ENCODE data around the gene DHODH. TPM values are rescaled to one million over a fixed set of nuclear protein-coding genes. Genes with fewer than 3 reads are reported as not detected.

DHODH gene
- total and polyA plus RNA-seq, 7 experiments from 2014 or later: 4.9 to 15.6 (median 13.5) TPM

DNA sequence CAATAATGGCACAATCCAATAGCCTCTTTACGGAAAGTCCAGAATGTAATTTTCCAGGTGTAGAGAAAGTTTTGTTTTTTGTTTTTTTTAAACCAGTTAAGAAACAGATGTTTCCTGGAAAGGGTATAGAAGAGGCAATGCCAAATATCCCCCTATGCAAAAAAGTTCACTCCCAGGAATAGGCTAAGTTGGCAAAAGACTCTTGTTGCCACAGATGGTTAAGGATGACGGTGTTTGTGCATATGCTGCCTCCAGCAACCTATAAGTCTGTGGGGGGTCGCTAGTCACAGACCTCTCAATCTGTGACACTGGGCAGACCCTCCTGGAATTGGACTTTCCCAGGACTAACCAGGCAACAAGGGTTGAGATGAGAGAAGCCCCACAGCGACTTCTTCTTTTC, 24.9 kb downstream of the DHODH start:
- Mint-ChIP-seq H3K4me1 (no peaks in the 10 kb centered on the region), H3K27me3 (no peaks in the 10 kb centered on the region), H3K9me3 (no peaks in the 10 kb centered on the region), H3K27ac (no peak overlapping the region), H3K4me3 (no peak overlapping the region), H3K36me3 (peaks cover 0 to 35% (median 9%) of the 10 kb centered on the region in 5 donors)
- H3K27me3 ChIP-seq (ENCODE audit: control insufficient read depth in 2 of 2, insufficient read depth in 2 of 2, low read length in 2 of 2): no peaks in the 10 kb centered on the region
- DNase-seq (no peak), ATAC-seq (no peak)
- POLR2A ChIA-PET: no interaction called here
- no peak overlapping the region for H3K27ac ChIP-seq (ENCODE audit: low read depth, low read length)
- CTCF ChIA-PET: no interaction called here
- H3K9me3 ChIP-seq (ENCODE audit: control insufficient read depth in 2 of 3, low read length in 3 of 3): no peaks in the 10 kb centered on the region
- intact Hi-C loops (cut with micrococcal nuclease): no loop called here
- no peak overlapping the region for H3K4me3 ChIP-seq (ENCODE audit: low read length)
- H3K4me1 ChIP-seq (ENCODE audit: control insufficient read depth in 2 of 2, insufficient read depth in 2 of 2, low read length in 2 of 2): no peaks in the 10 kb centered on the region
- peaks cover 0 to 1% (median 0%) of the 10 kb centered on the region in 3 experiments for H3K36me3 ChIP-seq (ENCODE audit: control insufficient read depth in 2 of 3, insufficient read depth in 3 of 3, low read length in 3 of 3)

DNA sequence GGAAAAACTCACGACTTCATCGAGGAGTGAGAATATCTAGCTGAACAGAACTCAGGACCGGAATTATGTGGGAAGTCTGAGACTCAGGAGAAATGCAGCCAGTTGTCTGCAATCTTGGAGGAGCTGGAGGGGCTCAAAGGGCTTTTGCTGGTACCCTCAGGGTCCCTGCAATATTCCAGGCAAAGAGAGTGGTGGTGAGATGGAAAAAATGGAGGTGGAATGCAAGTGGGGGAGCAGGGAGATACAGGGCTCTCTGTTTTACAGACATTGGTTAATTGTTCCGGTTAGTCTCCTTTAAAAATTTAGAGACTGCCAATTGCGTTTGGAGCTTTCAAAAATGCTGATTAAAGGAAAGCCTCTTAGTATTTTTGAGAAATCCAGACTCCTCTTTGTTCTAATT, 27.6 kb downstream of the DHODH start:
- peaks cover 0 to 44% (median 13%) of the 10 kb centered on the region in 5 donors for H3K36me3 Mint-ChIP-seq
- H3K27me3 Mint-ChIP-seq: no peaks in the 10 kb centered on the region
- no peaks in the 10 kb centered on the region for H3K4me1 Mint-ChIP-seq
- H3K4me3 ChIP-seq (ENCODE audit: low read length): no peak overlapping the region
- CTCF ChIA-PET: no interaction called here
- ATAC-seq (no peak), DNase-seq (no peak)
- no peaks in the 10 kb centered on the region for H3K4me1 ChIP-seq (ENCODE audit: control insufficient read depth in 2 of 2, insufficient read depth in 2 of 2, low read length in 2 of 2)
- POLR2A ChIA-PET: interaction anchor here (0.5 kb wide), 1 partner anchor 29 kb away, joined by 3 read pairs; no protein-coding TSS in a partner anchor
- H3K9me3 ChIP-seq (ENCODE audit: control insufficient read depth in 2 of 3, low read length in 3 of 3): no peaks in the 10 kb centered on the region
- no peak overlapping the region for H3K27ac Mint-ChIP-seq
- H3K27ac ChIP-seq (ENCODE audit: low read depth, low read length): no peak overlapping the region
- H3K27me3 ChIP-seq (ENCODE audit: control insufficient read depth in 2 of 2, insufficient read depth in 2 of 2, low read length in 2 of 2): no peaks in the 10 kb centered on the region
- no peaks in the 10 kb centered on the region for H3K36me3 ChIP-seq (ENCODE audit: control insufficient read depth in 2 of 3, insufficient read depth in 3 of 3, low read length in 3 of 3)
- intact Hi-C loops (cut with micrococcal nuclease): no loop called here
- no peak overlapping the region for H3K4me3 Mint-ChIP-seq
- H3K9me3 Mint-ChIP-seq: no peaks in the 10 kb centered on the region

DNA sequence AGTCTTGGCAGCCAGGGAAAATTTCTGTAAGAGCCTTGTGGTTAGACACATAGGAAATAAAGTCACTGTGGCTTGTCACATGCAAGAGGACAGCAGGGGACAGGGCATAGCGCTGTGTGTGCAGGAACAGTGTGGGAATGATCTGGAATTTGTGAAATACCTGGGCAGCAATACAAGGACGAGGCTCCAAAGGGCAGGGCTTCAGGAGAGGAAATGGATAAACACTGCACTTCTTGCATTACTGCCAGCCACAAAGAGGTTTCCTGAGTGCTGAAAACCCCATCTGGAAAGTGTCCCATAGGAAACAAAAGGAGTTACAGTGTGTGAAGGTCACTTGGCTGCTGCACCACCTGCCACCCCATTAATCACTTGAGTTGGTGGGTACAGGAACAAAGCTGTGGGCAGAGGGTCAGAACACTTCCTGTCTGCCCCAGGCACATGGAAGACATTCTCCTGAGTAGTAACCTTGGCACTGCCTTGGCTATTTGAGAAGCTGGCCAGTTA, 33.7 kb downstream of the DHODH start:
- H3K4me1 ChIP-seq (ENCODE audit: control insufficient read depth in 2 of 2, insufficient read depth in 2 of 2, low read length in 2 of 2): no peaks in the 10 kb centered on the region
- intact Hi-C loops (cut with micrococcal nuclease): no loop called here
- peaks cover 2 to 65% (median 27%) of the 10 kb centered on the region in 5 donors for H3K36me3 Mint-ChIP-seq

DNA sequence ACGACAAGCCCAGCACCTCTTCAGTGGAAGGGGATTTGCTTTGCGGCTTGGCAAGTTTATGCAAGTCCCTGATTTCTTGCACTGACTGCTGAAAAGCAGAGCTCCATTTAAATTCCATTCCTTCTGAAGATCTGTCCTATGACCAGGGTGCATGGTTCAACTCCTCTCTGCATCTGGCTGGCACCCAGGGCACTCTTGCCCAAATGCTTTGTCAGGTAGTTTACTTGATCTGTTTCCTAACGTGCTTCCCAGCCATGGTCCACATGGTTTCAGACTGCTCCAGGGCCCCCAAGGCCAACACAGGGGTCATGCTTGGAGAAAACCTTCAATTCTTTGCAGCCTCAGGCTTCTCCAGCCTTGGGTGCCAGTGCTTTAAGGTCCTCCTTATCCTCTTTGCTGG, 34.5 kb downstream of the DHODH start:
- H3K9me3 Mint-ChIP-seq: peaks cover 0 to 1% (median 0%) of the 10 kb centered on the region in 11 donors
- peaks cover 0 to 15% (median 0%) of the 10 kb centered on the region in 3 experiments for H3K36me3 ChIP-seq (ENCODE audit: control insufficient read depth in 2 of 3, insufficient read depth in 3 of 3, low read length in 3 of 3)
- H3K27ac Mint-ChIP-seq: no peak overlapping the region
- peaks cover 0 to 2% (median 0%) of the 10 kb centered on the region in 7 donors for H3K4me1 Mint-ChIP-seq
- POLR2A ChIA-PET: no interaction called here
- no peaks in the 10 kb centered on the region for H3K4me1 ChIP-seq (ENCODE audit: control insufficient read depth in 2 of 2, insufficient read depth in 2 of 2, low read length in 2 of 2)
- H3K27ac ChIP-seq (ENCODE audit: low read depth, low read length): no peak overlapping the region
- H3K4me3 ChIP-seq (ENCODE audit: low read length): no peak overlapping the region
- CTCF ChIA-PET: no interaction called here
- no peaks in the 10 kb centered on the region for H3K9me3 ChIP-seq (ENCODE audit: control insufficient read depth in 2 of 3, low read length in 3 of 3)
- no peaks in the 10 kb centered on the region for H3K27me3 ChIP-seq (ENCODE audit: control insufficient read depth in 2 of 2, insufficient read depth in 2 of 2, low read length in 2 of 2)
- H3K27me3 Mint-ChIP-seq: no peaks in the 10 kb centered on the region
- H3K36me3 Mint-ChIP-seq: peaks cover 2 to 60% (median 27%) of the 10 kb centered on the region in 5 donors
- no peak for ATAC-seq
- intact Hi-C loops (cut with micrococcal nuclease): no loop called here
- H3K4me3 Mint-ChIP-seq: no peak overlapping the region
- DNase-seq: no peak

More for the DNA sequence above, 33.7 kb downstream of the DHODH start:
- ChIA-PET POLR2A (no interaction called here), CTCF (no interaction called here)
- H3K4me3 ChIP-seq (ENCODE audit: low read length): no peak overlapping the region
- DNase-seq (no peak), ATAC-seq (no peak)
- Mint-ChIP-seq H3K4me3 (no peak overlapping the region), H3K27me3 (no peaks in the 10 kb centered on the region), H3K4me1 (peaks cover 0 to 2% (median 0%) of the 10 kb centered on the region in 7 donors), H3K27ac (no peak overlapping the region), H3K9me3 (peaks cover 0 to 1% (median 0%) of the 10 kb centered on the region in 11 donors)
- no peak overlapping the region for H3K27ac ChIP-seq (ENCODE audit: low read depth, low read length)
- H3K27me3 ChIP-seq (ENCODE audit: control insufficient read depth in 2 of 2, insufficient read depth in 2 of 2, low read length in 2 of 2): no peaks in the 10 kb centered on the region
- no peaks in the 10 kb centered on the region for H3K9me3 ChIP-seq (ENCODE audit: control insufficient read depth in 2 of 3, low read length in 3 of 3)
- H3K36me3 ChIP-seq (ENCODE audit: control insufficient read depth in 2 of 3, insufficient read depth in 3 of 3, low read length in 3 of 3): peaks cover 0 to 15% (median 0%) of the 10 kb centered on the region in 3 experiments

GRCh38 chr16:72043539-72043938, 35.0 kb downstream of the DHODH start:
- Histone ChIP-seq H3K36me3 (ENCODE audit: control insufficient read depth in 2 of 3, insufficient read depth in 3 of 3, low read length in 3 of 3) (peaks cover 0 to 15% (median 0%) of the 10 kb centered on the region in 3 experiments), H3K4me3 (ENCODE audit: low read length) (no peak overlapping the region), H3K4me1 (ENCODE audit: control insufficient read depth in 2 of 2, insufficient read depth in 2 of 2, low read length in 2 of 2) (no peaks in the 10 kb centered on the region), H3K27me3 (ENCODE audit: control insufficient read depth in 2 of 2, insufficient read depth in 2 of 2, low read length in 2 of 2) (no peaks in the 10 kb centered on the region), H3K9me3 (ENCODE audit: control insufficient read depth in 2 of 3, low read length in 3 of 3) (no peaks in the 10 kb centered on the region), H3K27ac (ENCODE audit: low read depth, low read length) (no peak overlapping the region)
- Mint-ChIP-seq H3K27me3 (no peaks in the 10 kb centered on the region), H3K4me1 (peaks cover 0 to 2% (median 0%) of the 10 kb centered on the region in 7 donors), H3K27ac (no peak overlapping the region), H3K4me3 (no peak overlapping the region), H3K36me3 (peaks cover 2 to 56% (median 27%) of the 10 kb centered on the region in 5 donors), H3K9me3 (peaks cover 0 to 1% (median 0%) of the 10 kb centered on the region in 11 donors)
- DNase-seq: no peak
- ATAC-seq: no peak
- CTCF ChIA-PET: no interaction called here
- POLR2A ChIA-PET: no interaction called here
- intact Hi-C loops (cut with micrococcal nuclease): no loop called here

GRCh38 chr16:72044296-72044695, 35.8 kb downstream of the DHODH start:
- POLR2A ChIA-PET: no interaction called here

GRCh38 chr16:72044825-72045359, 36.3 kb downstream of the DHODH start:
- ATAC-seq: no peak
- H3K9me3 Mint-ChIP-seq: peaks cover 0 to 14% (median 8%) of the 10 kb centered on the region in 11 donors
- no peak overlapping the region for H3K4me3 ChIP-seq (ENCODE audit: low read length)
- no peaks in the 10 kb centered on the region for H3K27me3 Mint-ChIP-seq
- peaks cover 3 to 60% (median 40%) of the 10 kb centered on the region in 5 donors for H3K36me3 Mint-ChIP-seq
- H3K4me1 Mint-ChIP-seq: peaks cover 0 to 2% (median 0%) of the 10 kb centered on the region in 7 donors
- no peaks in the 10 kb centered on the region for H3K27me3 ChIP-seq (ENCODE audit: control insufficient read depth in 2 of 2, insufficient read depth in 2 of 2, low read length in 2 of 2)
- no peak overlapping the region for H3K27ac Mint-ChIP-seq
- DNase-seq: no peak
- ChIA-PET CTCF (no interaction called here), POLR2A (no interaction called here)
- no peak overlapping the region for H3K27ac ChIP-seq (ENCODE audit: low read depth, low read length)
- no peaks in the 10 kb centered on the region for H3K4me1 ChIP-seq (ENCODE audit: control insufficient read depth in 2 of 2, insufficient read depth in 2 of 2, low read length in 2 of 2)
- peaks cover 0 to 15% (median 0%) of the 10 kb centered on the region in 3 experiments for H3K36me3 ChIP-seq (ENCODE audit: control insufficient read depth in 2 of 3, insufficient read depth in 3 of 3, low read length in 3 of 3)
- peaks cover 0 to 5% (median 0%) of the 10 kb centered on the region in 3 experiments for H3K9me3 ChIP-seq (ENCODE audit: control insufficient read depth in 2 of 3, low read length in 3 of 3)
- H3K4me3 Mint-ChIP-seq: no peak overlapping the region
- intact Hi-C loops (cut with micrococcal nuclease): no loop called here

More at GRCh38 chr16:72044296-72044695, 35.8 kb downstream of the DHODH start:
- no peak for ATAC-seq
- intact Hi-C loops (cut with micrococcal nuclease): no loop called here
- Mint-ChIP-seq H3K4me3 (no peak overlapping the region), H3K4me1 (peaks cover 0 to 2% (median 0%) of the 10 kb centered on the region in 7 donors), H3K36me3 (peaks cover 2 to 55% (median 34%) of the 10 kb centered on the region in 5 donors), H3K27me3 (no peaks in the 10 kb centered on the region), H3K27ac (no peak overlapping the region), H3K9me3 (peaks cover 0 to 8% (median 5%) of the 10 kb centered on the region in 11 donors)
- H3K27ac ChIP-seq (ENCODE audit: low read depth, low read length): no peak overlapping the region
- CTCF ChIA-PET: no interaction called here
- no peaks in the 10 kb centered on the region for H3K4me1 ChIP-seq (ENCODE audit: control insufficient read depth in 2 of 2, insufficient read depth in 2 of 2, low read length in 2 of 2)
- DNase-seq: no peak
- no peaks in the 10 kb centered on the region for H3K27me3 ChIP-seq (ENCODE audit: control insufficient read depth in 2 of 2, insufficient read depth in 2 of 2, low read length in 2 of 2)
- no peak overlapping the region for H3K4me3 ChIP-seq (ENCODE audit: low read length)
- no peaks in the 10 kb centered on the region for H3K9me3 ChIP-seq (ENCODE audit: control insufficient read depth in 2 of 3, low read length in 3 of 3)
- peaks cover 0 to 15% (median 0%) of the 10 kb centered on the region in 3 experiments for H3K36me3 ChIP-seq (ENCODE audit: control insufficient read depth in 2 of 3, insufficient read depth in 3 of 3, low read length in 3 of 3)
